Mesendoderm (in vitro differentiated cells): Measurements from ENCODE around the gene AGAP9. TPM values are rescaled to one million over a fixed set of nuclear protein-coding genes. Genes with fewer than 3 reads are reported as not detected.

Experiments
- DNase-seq: peaks from one replicate; pipeline ENCODE4 v3.0.0; 2013
- H2AK5ac ChIP-seq: 2 replicates; pipeline ENCODE4 v1.6.1; 2013; ENCODE audit warnings: low read length, inconsistent platforms
- H2BK120ac ChIP-seq: 2 replicates; pipeline ENCODE4 v1.6.1; 2013; ENCODE audit warnings: low read depth, mild to moderate bottlenecking, low read length, moderate library complexity, mixed read lengths
- H2BK15ac ChIP-seq: replicated peaks from 2 replicates; pipeline ENCODE4 v1.6.1; 2013; ENCODE audit warnings: low read depth, mild to moderate bottlenecking, moderate library complexity
- H2BK5ac ChIP-seq: 2 replicates; pipeline ENCODE4 v1.6.1; 2013; ENCODE audit warnings: low read length, inconsistent platforms
- H3K18ac ChIP-seq: 2 replicates; pipeline ENCODE4 v1.6.1; 2013; ENCODE audit warnings: mild to moderate bottlenecking, low read length, mixed read lengths
- H3K23ac ChIP-seq: one replicate; pipeline ENCODE4 v1.6.1; 2013; ENCODE audit warnings: low read length
- H3K27ac ChIP-seq: 2 replicates; pipeline ENCODE4 v1.5.1; 2013; ENCODE audit warnings: low read depth, mild to moderate bottlenecking, inconsistent platforms, low read length, moderate library complexity
- H3K27me3 ChIP-seq: 2 replicates; pipeline ENCODE4 v1.6.1; 2013; ENCODE audit warnings: low read length, control low read depth, mild to moderate bottlenecking, inconsistent platforms; ENCODE audit not compliant: insufficient read depth, poor library complexity
- H3K36me3 ChIP-seq: 2 replicates; pipeline ENCODE4 v1.6.1; 2013; ENCODE audit warnings: low read length, inconsistent platforms; ENCODE audit not compliant: control insufficient read depth, insufficient read depth
- H3K4ac ChIP-seq: one replicate; pipeline ENCODE4 v1.6.1; 2013; ENCODE audit warnings: low read depth, mild to moderate bottlenecking, low read length, moderate library complexity
- H3K4me1 ChIP-seq: 2 replicates; pipeline ENCODE4 v1.6.1; 2013; ENCODE audit warnings: low read depth, low read length, inconsistent platforms; ENCODE audit not compliant: control insufficient read depth
- H3K4me2 ChIP-seq: 2 replicates; pipeline ENCODE4 v1.6.1; 2013; ENCODE audit warnings: low read length
- H3K4me3 ChIP-seq: 2 replicates; pipeline ENCODE4 v1.5.1; 2013; ENCODE audit warnings: mild to moderate bottlenecking, low read length
- H3K56ac ChIP-seq: one replicate; pipeline ENCODE4 v1.6.1; 2013; ENCODE audit warnings: low read length
- H3K79me1 ChIP-seq: 2 replicates; pipeline ENCODE4 v1.6.1; 2013; ENCODE audit warnings: low read length, inconsistent platforms
- H3K79me2 ChIP-seq: 2 replicates; pipeline ENCODE4 v1.6.1; 2013; ENCODE audit warnings: mild to moderate bottlenecking, low read length; ENCODE audit not compliant: control insufficient read depth, insufficient read depth
- H3K9ac ChIP-seq: 2 replicates; pipeline ENCODE4 v1.6.1; 2013; ENCODE audit warnings: low read length, inconsistent platforms
- H4K5ac ChIP-seq: one replicate; pipeline ENCODE4 v1.6.1; 2013; ENCODE audit warnings: low read length
- H4K8ac ChIP-seq: one replicate; pipeline ENCODE4 v1.6.1; 2013; ENCODE audit warnings: low read depth, mild to moderate bottlenecking, control low read depth, low read length, moderate library complexity
- WGBS: extraction: QIAGEN DNeasy Blood & Tissue Kit; methylation state at CpG from one replicate; pipeline ENCODE4 v1.1.7; 2013; ENCODE audit warnings: low lambda C conversion rate, missing lambda C conversion rate; ENCODE audit not compliant: insufficient coverage; ENCODE audit errors: extremely low coverage; 5-methylcytosine and 5-hydroxymethylcytosine counted together
- small RNA-seq: library from polyadenylated mRNA; stranded (forward); fragments of <200 nt; extraction: miRNeasy Mini kit (QIAGEN cat#:217004); gene quantifications from one replicate; pipeline ENCODE3, GENCODE V24; 2013; ENCODE audit not compliant: insufficient read depth

AGAP9 gene

DNA sequence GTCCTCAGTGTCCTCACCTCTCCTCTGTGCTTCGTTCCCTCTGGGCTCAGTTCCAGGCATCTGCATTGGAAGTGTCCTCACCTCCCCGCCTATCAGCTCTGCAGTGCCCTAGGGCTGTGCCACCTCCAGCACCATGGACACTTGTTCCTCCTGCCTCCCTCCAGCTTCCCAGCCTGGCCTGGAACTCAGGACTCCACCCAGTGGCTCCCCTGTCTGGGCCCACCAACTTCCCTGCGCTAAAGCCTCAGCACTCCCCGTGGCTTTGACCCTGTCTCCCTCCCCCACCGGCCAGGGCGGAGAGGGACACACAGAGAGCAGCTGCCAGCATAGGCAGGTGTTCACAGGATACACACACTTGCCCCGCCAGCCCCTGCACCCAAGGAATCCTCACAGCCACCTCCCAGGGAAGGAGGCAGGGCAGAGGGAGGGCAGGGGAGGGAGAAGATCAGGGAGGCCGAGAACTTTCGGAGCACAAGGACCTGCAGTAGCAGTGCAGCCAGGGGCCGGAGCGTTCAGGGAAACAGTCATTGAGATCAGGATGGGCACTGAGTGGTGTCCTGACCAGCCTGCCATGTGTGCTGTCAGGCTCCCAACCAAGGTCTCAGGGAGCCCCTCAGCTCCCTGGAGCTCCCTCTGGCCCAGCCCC is 70.8 kb downstream of the AGAP9 start:
- Histone ChIP-seq H4K5ac (no peak overlapping the region), H3K9ac (no peak overlapping the region), H3K27ac (no peak overlapping the region), H4K8ac (no peak overlapping the region), H2BK120ac (no peak overlapping the region), H3K18ac (no peak overlapping the region), H3K4ac (no peak overlapping the region), H3K23ac (no peak overlapping the region), H3K4me3 (no peak overlapping the region), H3K79me1 (no peaks in the 10 kb centered on the region), H3K4me2 (no peak overlapping the region), H3K27me3 (no peaks in the 10 kb centered on the region), H2BK15ac (no peak overlapping the region), H3K36me3 (no peaks in the 10 kb centered on the region), H3K56ac (peak overlapping the region; percentile 42), H3K79me2 (no peaks in the 10 kb centered on the region), H3K4me1 (no peaks in the 10 kb centered on the region), H2AK5ac (no peak overlapping the region), H2BK5ac (no peak overlapping the region)
- WGBS: no CpG with 5 or more reads among the region's 11 CpGs
- DNase-seq: peak; percentile 28

GRCh38 chr10:47451998-47452494 is 71.4 kb downstream of the AGAP9 start:
- Histone ChIP-seq H3K4me1 (no peaks in the 10 kb centered on the region), H3K79me1 (no peaks in the 10 kb centered on the region), H2AK5ac (no peak overlapping the region), H2BK15ac (no peak overlapping the region), H3K4ac (no peak overlapping the region), H2BK5ac (no peak overlapping the region), H3K36me3 (no peaks in the 10 kb centered on the region), H3K4me2 (no peak overlapping the region), H3K27me3 (no peaks in the 10 kb centered on the region), H3K56ac (peak overlapping the region; percentile 42), H2BK120ac (no peak overlapping the region), H3K27ac (no peak overlapping the region), H3K9ac (no peak overlapping the region), H3K18ac (no peak overlapping the region), H4K5ac (no peak overlapping the region), H3K4me3 (no peak overlapping the region), H3K23ac (peak overlapping the region; percentile 24), H4K8ac (no peak overlapping the region), H3K79me2 (no peaks in the 10 kb centered on the region)
- no peak for DNase-seq
- no CpG with 5 or more reads among the region's 7 CpGs for WGBS

Small RNA genes within 50 kb of the gene (small RNA-seq; reads per million reads assigned to genes)
- not detected for gene AL591684.3
- not detected for gene RNA5SP312
